Muscle of back (tissue), 10 donors: ENCODE data around the gene DYNLT3. TPM values are rescaled to one million over a fixed set of nuclear protein-coding genes. Genes with fewer than 3 reads are reported as not detected.

Experiments
- polyA plus RNA-seq, 10 donors: library from polyadenylated mRNA; unstranded; fragments of 120-200 nt; gene quantifications; one replicate each; pipeline ENCODE4 v1.2.1, GENCODE V29; 2013; ENCODE audit not compliant: insufficient read length in 10 of 10

The DYNLT3 gene
- polyA plus RNA-seq, 10 donors: 9.4 to 13.3 (median 11.0) TPM

Other genes starting within 250 kb of the DYNLT3 start
- 10 to 100 TPM in 3 of 10 donors, 1 to 10 TPM in 7; 4.4 to 11.9 (median 7.6) TPM for gene XK, start 161.8 kb downstream of the DYNLT3 start, polyA plus RNA-seq
- gene CYBB, start 67.5 kb downstream of the DYNLT3 start, polyA plus RNA-seq: 10 to 100 TPM; 15.5 to 25.0 (median 20.4) TPM
- under 1 TPM; 0.05 to 0.26 (median 0.15) TPM for gene SYTL5, start 159.0 kb upstream of the DYNLT3 start, polyA plus RNA-seq